Right renal pelvis (tissue), 4 donors: ENCODE data around the gene SCG5. TPM values are rescaled to one million over a fixed set of nuclear protein-coding genes. Genes with fewer than 3 reads are reported as not detected.

ENCODE experiments used
- DNase-seq, 4 donors: peaks; one replicate each; pipeline ENCODE4 v3.0.0-alpha.2; 2013; ENCODE audit warnings: low read depth in 4 of 4, low spot score in 3 of 4, missing footprints in 1 of 4
- polyA plus RNA-seq, 4 donors: library from polyadenylated mRNA; unstranded; fragments of 120-200 nt; gene quantifications; one replicate each; pipeline ENCODE4 v1.2.1, GENCODE V29; 2013; ENCODE audit not compliant: insufficient read length in 4 of 4

SCG5 gene
- polyA plus RNA-seq, 4 donors, result 16.3 to 23.5 (median 21.2) TPM

DNA sequence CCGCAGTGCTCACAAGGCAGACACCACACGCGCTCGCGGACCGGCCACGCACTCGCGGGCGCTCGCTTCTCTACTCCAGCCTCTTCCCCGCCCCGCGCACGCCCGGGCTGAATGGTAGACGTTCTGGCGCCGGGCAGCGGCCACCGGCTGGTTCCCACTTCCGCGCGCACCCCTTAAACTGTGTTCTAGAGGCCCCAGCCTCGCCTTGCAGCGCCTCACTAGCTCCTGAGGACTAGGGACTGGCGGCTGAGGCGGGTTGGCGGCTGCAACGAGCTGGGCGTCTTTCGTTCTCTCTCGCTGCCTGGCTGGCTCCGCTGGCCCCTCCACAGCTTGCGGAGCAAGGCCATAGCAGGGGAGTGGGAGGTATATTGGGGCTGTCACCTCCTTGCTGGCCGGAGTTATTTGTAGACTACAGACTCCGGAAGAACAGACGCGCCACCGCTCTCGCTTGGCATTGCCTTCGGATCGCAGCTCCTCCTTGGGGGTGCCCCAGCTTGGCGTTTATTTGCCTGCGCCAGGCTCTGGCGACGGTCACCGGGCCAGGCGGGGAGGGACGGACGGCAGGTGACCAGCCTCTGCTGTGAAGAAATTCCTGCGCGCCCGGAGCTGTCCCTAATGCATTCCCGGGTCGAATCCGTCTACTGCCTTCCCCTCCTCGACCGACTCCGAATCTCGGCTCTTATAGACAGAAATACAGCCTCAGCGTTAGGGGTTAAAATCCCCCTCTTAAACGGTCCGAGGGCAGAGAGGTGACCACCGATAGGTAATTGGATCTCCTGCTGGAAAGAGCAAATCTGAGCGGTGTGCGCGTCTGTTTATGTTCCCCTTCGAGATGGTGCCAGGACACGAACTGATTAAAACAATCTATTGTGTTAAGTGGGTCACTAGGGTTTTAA lies 77.6 kb downstream of the SCG5 start:
- DNase-seq, result no peak

DNA sequence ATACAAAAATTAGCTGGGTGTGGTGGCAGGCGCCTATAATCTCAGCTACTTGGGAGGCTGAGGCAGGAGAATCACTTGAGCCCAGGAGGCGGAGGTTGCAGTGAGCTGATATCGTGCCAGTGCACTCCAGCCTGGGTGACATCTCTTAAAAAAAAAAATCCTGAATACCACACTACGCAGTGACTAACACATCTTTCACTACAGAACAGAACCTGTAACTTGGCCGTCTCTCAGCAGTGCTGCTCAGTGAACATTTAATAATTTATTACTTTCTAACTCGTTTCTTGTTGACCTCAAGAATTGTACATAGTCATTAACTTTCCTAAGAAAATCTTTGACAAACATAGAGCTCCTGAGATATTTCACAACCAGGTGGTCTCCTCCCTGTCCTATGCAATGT lies 80.1 kb downstream of the SCG5 start:
- DNase-seq, result no peak

GRCh38 chr15:32722136-32722535 lies 80.6 kb downstream of the SCG5 start:
- no peak for DNase-seq

GRCh38 chr15:32723171-32723948 lies 81.8 kb downstream of the SCG5 start:
- DNase-seq, result no peak

GRCh38 chr15:32729700-32730395 lies 88.3 kb downstream of the SCG5 start:
- DNase-seq, result no peak

GRCh38 chr15:32730677-32731654 lies 89.5 kb downstream of the SCG5 start:
- peak in 2 of 4 donors; percentile 52 to 54 for DNase-seq

DNA sequence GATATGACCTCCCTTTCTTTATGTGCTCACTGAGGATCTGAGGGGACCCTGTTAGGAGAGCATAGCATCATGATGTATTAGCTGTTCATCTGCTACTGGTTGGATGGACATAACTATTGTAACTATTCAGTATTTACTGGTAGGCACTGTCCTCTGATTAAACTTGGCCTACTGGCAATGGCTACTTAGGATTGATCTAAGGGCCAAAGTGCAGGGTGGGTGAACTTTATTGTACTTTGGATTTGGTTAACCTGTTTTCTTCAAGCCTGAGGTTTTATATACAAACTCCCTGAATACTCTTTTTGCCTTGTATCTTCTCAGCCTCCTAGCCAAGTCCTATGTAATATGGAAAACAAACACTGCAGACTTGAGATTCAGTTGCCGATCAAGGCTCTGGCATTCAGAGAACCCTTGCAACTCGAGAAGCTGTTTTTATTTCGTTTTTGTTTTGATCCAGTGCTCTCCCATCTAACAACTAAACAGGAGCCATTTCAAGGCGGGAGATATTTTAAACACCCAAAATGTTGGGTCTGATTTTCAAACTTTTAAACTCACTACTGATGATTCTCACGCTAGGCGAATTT lies 91.2 kb downstream of the SCG5 start:
- DNase-seq, result no peak

- DNase-seq, result no peak
Observed at GRCh38 chr15:32733281-32733680, 91.8 kb downstream of the SCG5 start.

GRCh38 chr15:32735989-32736700 lies 94.6 kb downstream of the SCG5 start:
- DNase-seq, result no peak

DNA sequence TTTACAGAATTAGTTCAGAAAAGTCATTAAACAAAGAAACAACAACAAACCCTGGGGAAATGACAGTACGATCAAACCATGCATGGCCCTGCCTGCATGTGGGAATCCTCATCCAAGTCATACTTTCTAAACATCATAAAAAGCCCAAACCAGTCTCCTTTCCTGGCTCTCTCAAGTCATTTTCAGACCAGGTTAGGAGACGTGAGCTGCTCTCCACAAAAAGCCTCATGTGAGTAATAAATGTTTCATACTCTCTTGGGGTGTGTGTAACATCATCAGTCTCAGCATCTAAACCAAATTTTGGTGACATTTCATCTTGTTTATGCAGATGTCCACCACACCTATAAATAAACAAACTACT lies 95.2 kb downstream of the SCG5 start:
- no peak for DNase-seq

- DNase-seq, result no peak
Observed at GRCh38 chr15:32737304-32737703, 95.8 kb downstream of the SCG5 start.

- no peak for DNase-seq
Observed at GRCh38 chr15:32738666-32739065, 97.2 kb downstream of the SCG5 start.

DNA sequence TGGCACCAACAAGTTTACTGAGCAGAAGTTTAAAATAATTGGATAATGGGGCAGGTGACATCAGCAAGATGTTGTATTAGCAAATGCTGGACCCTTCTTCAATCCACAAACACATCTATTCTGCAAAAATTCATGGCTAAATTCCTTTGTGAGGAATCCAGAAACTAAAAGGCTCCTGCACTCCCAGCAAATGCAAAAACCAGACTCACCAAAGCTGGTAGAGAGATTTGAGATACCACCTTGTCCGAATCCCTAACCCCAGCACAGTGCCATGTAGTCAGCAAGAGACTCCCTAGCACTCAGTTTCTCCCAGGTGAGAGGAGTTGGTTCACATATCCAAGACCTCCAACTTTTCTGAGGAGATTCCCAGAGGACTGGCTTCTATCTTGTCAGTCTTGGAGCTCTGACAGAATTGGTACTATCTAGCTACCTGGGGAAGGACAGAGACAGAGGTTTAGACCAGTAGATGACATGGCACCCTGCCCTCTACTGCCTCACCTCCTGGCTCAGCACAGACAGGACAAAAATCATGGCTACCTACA lies 98.1 kb downstream of the SCG5 start:
- DNase-seq, result no peak

DNA sequence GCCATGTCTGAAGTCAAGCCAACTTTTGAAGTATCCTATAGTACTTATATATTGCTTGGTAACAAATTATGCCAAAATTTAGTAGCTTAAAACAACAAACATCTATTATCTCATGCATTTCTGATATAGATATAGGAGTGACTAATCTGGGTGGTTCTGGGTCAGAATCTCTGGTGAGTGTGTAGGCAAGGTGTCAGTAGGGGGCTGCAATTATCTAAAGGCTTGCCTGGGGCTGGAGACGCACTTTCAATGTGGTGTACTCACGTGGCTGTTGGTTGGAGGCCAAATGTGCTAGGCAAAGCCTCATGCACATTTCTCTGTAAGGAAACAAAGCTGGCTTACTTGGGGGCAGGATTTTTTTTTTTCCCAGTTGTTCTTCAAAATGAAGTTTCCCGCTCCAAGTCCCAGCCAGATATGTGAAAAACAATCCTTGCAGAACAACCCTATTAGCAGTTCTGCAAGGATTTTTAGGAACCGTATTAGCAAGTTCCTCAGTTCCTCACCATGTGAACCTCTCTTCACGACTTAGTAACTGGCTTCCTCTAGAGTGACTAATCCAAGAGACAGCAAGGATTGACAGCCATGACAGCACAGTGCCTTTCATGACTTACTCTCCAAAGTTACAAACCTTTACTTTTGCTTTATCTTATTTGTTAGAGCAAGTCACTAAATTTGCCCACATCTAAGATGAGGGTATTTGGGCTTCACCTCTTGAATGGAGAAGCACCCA lies 102.1 kb downstream of the SCG5 start:
- DNase-seq, result no peak

DNA sequence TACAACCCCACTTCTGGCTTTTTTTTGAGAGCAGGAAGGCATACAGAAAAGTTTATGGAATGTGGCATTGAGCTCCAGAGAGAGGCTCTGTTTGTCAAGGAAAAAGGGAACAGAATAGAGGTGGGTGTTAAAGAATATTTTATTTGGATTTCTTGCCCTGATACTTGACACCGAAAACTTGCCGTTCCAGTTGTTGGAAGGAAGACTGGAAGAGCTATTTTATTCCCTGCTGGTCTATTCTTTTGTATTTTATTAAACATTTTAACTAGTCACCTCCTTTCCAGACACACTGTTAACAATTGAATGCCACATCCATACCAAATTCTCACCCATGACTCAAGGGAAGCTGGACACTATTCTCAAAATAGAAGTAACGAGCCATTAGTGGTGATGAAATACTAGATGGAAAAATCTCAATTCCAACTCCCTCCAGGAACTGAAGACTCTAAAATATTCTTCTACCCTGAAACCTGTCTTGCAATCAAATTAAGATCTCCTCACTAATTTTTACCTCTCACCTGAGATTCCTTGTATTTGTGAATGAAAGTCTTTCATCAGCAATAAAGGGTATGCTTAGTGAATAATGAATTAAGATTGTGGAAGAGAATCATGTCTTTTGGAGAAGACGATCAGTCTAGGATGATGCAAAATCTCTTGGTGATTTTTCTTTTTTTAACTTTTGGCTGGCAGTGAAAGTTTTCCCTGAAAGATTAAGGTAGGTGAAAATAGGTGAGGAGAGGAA lies 104.8 kb downstream of the SCG5 start:
- no peak for DNase-seq
